ENCODE measurements around the gene PICK1.
"Not testable (repeated sequence)": the region's sequence is repeated elsewhere in the genome, so short reads cannot be mapped to it uniquely, and the experiment has no call there.

The PICK1 gene

DNA sequence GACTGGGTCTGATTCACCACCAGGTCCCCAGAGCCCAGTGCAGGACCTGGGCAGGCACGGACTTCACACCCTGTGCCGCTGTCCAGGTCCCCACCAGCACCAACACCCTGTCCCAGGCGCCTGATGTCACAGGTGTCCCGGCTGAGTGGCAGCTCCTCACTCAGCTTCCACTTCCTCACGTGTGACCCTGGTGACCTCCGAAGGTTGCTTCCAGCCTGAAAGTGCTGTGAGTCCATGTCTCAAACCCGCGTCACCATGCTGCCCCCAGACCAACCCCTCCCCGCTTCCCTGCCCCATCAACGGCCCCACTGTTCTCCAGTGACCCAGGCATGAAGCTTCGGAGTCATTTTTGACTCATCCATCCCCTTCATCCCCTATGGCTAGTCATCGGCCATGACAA is 25.7 kb upstream of the PICK1 start:
- DNase-seq = no peak

DNA sequence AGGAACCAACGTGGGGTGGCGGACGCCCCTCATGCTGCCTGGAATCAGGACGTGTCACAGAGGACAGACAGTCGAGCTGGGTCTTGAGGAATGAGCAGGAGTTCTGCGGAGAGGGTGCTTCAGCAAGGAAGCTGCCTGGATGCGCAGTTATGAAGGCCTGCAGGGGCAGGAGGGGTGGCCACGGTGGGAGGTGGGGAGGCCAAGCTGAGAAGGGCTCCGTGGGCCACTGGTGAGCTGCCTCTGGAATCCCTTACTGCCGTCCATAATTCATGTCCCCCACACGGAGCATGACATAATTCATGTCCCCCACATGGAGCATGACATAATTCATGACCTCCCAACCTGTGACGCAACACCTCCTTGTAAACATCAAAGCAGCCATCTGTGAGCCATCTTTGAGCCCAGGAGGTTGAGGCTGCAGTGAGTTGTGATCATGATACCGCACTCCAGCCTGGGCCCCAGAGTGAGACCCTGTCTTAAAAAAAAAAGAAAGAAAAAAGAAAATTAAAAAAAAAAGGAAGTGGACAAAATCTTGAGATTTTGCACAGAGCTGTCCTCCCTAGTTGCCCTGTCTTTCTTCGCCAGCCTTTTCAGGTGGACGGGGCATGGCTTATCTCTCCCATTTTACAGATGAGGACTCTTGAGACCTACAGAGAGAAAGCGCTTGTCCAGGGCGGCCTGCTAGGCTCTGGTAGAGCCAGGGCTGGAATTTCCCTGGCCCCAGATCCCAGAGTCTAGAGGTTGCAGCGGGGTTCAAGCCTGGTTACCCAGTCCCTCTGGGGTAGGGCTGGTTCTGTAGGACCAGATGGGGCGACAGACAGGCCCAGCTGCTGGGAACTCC is 24.3 kb upstream of the PICK1 start:
- DNase-seq = peak; percentile 63

DNA sequence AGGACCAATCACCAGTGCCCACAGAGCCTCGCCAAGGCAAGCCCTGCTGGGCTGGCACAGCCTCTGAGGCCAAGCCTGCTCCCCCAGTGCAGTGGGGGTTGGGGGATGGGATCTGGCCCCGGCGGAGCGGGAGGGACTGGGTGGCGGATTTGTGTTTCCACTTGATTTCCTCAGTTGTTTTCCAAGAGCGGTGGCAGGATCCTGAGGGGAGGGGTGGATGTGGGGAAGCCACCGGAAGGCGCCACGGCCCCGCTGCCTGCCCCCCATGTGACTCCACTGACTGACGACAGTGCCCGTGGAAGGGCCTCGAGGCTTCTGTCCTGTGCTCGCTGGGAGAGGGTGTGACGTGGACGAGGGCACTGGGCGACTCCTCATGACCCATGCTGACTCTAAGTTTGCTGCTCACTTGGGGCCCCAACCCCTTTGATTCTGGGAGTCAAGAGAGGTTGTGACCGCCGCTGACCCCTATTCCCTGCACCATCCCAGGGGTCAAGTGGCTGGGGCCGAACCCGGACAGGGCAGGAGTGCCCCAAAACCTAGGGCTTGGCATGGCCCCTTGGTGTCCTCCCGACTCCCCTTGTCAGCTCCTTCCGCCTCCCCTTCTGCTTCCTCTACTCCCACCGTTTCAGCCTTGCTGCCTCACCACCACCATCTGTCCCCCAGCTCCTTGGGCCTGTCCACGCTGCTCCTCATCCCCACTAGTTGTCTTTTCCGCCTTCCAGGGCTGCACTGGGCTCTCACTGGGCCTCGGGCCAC is 23.5 kb upstream of the PICK1 start:
- no peak for DNase-seq

DNA sequence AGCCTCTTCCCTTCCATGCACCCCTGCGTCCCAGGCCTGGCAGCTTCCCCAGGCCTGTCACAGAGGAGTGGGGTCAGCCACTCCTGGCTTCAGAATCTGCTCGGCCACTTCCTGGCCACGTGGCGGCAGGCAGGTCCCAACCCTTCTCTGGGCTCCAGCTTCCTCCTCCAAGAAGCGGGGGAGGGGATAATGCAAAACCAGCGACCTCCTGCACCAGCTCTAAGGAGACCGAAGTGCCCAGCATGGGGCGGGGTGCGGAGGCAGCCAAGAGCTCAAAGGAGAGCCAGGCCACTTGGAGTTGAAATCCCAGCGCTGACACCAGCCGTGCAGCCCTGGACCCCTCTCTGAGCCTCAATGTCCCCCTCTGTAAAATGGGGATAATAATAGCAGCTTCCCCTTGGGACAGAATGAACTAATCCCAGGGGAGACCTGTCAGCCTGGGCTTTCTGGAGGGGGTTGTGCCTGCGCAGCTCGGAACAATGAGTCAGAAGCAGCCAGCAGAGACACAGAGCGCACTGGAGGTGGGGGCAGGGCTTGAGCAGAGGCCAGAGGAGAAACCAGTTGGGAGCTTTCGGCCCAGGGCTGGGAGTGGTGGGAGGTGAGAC is 22.8 kb upstream of the PICK1 start:
- DNase-seq = peak; percentile 55

DNA sequence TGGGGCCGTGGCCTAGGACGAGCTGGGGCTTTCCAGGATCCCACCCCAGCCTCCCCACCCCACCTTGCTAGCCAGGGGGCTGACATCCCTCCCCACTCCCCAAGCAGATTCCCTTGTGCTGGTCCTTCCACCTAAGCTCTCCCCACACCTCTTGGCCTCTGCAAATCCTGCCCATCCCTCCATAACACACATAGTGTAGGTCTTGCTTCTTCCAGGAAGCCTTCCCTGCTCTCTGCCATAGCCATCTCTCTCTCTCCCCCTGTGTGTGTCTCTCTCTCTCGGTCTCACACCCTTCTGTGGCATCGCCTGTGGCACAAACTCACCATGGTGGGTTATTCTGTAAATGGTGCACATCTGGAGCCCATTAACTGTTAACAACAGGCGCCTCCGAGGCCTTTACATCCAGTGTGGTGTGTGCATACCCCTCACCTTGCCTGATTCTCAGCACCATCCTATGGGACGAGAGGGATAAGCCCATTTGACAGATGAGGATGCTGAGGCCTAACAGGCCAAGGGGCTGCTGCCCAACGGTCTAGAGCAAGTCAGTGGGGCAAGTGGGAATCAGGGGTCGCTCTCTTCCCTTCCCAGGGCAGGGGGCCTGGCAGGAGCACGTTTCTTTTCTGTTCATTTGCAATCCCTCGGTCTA is 22.2 kb upstream of the PICK1 start:
- DNase-seq = no peak

DNA sequence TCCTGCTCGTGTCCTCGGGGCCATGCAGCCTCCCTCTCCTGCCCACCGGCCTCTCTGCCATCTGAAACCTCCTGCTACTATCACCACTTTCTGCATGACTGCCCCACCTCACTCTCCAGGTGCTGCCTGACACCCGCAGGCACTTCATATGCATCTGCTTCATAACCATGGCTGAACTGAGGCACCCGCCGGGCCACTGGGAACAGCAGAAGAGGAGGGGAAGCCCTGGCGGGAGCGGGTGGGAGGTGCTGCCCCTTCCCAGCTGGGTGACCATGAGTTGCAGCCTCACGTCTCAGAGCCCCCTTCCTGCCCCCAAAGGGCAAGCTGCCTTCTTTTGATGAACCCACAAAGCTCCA is 21.7 kb upstream of the PICK1 start:
- no peak for DNase-seq

DNA sequence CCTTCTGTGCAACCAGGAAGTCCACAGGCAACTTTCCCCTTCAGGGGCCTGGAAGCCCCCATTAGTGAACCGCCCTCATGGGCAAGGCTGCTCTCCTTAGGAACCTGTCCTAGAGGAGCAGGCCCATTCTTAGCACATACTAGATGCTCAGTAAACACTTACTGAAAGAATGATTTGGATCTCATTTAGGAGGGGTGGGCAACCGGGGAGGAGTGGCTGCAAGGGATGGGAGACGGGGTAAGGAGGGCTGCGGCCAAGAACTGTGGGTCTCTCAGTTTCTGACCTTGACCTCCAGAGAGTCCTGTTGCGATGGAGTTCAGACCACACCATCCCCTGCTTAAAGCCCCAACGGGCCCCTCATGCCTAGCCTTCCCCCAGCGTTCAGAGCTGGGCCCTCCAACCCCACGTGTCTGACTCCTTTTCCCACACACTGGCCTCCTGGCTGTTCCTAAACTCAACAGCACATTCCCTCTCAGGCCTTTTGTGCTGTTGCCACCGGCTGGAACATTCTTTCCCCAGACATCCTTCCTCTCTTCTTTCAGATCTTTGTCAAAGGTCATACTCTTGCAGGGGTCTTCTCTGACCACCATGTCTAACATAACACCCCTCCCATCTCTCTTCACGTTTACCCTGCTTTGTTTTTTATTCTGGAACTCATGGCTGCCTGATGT is 20.7 kb upstream of the PICK1 start:
- no peak for DNase-seq

DNA sequence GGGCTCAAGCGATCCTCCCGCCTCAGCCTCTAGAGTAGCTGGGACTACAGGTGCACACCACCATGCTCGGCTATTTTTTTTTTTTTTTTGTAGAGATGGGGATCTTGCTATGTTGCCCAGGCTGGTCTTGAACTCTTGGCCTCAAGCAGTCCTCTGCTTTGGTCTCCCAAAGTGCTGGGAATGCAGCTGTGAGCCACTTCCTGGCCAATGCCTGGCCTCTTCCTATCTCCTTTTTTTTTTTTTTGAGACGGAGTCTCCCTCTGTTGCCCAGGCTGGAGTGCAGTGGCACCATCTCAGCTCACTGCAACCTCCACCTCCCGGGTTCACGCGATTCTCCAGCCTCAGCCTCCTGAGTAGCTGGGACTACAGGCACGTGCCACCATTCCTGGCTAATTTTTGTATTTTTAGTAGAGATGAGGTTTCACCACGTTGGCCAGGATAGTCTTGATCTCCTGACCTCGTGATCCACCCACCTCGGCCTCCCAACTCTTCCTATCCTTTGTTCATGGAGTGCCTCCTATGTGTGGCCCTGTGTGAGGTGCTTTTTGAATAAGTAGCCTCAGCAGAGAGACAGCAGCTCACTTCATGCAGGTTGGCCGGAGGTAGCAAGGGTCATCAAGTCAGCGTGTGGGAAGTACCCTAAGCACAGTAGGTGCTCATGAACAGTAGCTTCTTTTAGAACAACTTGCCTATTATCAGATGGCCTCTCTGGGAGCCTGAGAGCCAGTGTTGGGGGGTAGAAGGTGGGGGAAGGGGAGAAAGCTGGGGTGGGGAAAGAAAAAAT is 19.6 kb upstream of the PICK1 start:
- DNase-seq = not testable (repeated sequence)

DNA sequence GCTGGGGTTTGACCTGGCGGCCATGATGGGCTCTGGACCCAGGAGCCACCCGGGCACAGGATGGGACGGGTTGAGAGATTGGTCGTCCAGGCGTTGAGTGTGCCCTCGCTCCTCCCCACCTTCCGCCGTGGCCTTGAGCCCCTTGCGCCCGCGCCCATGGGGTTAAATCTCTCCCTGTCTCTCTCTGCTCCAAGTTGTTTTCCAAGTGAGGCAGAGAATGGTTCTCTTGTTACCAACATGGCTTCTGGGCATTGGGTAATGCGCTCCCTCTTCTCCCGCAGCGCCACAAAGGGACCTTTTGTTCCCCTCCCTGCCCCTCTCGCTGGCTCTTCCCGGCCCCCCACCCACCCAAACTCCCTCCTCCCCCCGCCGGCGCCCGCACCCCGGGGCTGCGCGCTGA is 18.8 kb upstream of the PICK1 start:
- no peak for DNase-seq

DNA sequence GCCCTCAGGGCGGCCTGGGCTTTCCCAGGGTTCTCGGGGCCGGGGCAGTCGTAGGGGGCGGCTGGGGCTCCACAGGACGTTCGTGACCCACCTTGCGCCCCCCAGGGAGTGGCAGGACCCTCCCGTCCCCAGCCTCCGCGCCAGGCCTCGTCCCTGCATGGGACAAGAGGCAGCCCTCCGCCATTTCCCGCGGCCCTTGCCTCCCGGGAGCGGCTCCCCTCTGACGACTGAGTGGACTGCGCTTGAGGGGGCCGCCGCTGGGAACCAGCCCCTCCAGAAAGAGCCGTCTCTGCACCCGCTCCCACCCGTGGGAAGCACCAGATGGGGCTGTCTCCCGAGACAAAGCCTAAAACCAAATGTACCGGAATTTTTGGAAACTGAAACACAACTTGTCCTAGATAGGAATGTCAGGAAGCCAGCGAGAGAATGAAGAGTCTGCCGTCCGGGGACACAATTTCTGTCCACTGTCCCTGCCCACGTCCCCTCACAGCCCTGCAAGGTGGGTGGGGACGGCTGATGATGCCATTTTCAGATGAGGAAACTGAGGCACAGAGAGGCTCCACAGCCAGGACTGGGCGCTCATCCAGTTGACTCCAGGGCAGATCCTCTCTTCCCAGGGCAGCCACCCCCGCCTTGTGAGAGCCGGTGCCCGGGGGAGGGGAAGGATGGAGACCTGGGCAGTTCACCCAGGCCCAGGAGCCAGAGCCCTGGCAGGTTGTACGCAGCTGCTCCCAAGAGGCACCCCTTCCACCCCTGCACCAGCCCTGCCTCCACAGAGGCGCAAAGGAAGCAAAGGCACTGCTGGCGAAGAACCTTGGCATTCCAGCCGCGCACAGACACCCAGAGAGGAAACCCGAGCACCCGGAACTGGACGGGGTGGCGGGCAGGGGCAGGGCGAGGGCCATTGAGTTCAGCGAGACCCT is 18.1 kb upstream of the PICK1 start:
- DNase-seq = no peak

DNA sequence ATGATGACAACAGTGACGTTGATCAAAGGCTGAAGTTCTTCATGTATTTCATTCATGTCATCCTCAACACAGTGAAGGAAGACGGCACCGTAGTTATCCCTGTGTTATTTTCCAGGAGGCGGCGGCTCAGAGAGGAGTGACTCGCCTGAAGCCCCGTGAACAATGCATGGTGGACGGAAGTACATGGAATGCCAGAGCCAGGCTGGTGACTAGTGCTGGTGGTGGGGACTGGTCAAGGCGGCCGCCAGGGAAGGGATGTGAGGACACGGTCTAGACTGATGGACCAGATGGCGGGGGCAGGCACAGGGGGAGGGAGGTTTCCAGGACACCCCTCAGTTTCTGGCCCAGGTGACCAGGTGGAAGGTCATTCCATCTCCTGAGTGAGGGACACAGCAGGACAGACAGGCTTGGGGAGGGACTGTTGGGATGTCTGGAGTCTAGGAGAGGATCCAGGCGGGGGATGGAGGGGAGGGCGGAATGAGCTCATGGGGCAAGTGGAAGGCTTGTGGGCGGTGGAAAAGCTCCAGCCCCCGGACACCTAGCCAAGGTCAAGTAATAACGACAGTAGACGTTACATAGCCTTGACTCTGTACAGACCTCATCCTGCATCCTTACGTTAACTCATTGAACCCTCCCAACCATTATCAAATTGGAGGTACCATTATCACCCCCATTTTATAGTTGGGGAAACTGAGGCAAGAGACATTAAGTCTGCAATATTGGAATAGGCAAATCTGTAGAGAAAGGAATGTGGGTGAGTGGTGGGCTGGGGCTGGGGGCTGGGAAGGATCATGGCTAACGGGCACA is 16.0 kb upstream of the PICK1 start:
- DNase-seq = no peak

DNA sequence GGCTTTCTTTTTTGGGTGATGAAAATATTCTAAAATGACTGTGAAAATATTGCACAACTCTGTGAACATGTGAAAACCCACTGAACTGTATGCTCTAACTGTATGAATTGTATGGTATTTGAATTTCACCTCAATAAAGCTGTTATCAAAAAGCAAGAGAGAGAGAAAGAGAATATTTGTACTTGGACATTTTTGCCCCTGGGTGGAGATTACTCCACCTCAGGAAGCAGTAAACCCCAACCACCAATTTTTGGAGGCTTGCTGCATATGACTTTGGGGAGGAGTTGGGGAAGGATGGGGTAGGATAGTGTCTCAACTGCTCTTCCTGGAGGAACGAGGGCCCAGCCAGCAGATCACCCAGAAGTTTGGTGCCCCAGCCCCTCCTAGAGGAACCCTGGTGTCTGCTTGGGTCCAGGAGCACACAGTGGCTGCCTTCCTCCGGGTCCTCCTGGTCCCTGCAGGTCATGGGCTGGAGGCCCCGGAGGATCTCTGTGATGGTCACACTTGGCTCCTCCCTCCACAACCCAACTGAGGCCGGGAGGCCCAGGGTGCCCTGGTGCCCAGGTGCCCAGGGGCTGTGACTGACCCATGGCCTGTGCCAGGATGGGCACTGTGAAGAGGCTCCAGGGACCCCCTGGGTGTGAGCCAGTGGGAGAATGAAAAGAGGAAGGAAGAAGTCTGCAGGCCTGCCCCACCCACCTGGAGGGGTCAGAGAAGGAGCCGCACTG is 15.3 kb upstream of the PICK1 start:
- DNase-seq = no peak

DNA sequence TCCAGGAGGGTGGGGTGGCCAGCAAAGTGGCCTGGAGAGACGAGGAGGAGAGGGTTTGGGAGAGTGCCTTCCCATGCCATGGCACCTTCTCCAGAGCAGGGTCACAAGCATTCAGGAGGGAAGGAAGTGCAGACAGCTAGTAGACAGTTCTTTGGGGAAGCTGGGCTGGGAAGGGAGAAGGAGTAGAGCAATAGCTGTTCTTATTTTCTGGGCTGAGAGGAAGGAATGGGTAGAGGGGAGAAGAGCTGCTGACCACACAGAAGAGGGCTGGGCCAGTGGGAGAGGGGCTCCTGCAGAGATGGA is 14.8 kb upstream of the PICK1 start:
- peak; percentile 25 for DNase-seq

DNA sequence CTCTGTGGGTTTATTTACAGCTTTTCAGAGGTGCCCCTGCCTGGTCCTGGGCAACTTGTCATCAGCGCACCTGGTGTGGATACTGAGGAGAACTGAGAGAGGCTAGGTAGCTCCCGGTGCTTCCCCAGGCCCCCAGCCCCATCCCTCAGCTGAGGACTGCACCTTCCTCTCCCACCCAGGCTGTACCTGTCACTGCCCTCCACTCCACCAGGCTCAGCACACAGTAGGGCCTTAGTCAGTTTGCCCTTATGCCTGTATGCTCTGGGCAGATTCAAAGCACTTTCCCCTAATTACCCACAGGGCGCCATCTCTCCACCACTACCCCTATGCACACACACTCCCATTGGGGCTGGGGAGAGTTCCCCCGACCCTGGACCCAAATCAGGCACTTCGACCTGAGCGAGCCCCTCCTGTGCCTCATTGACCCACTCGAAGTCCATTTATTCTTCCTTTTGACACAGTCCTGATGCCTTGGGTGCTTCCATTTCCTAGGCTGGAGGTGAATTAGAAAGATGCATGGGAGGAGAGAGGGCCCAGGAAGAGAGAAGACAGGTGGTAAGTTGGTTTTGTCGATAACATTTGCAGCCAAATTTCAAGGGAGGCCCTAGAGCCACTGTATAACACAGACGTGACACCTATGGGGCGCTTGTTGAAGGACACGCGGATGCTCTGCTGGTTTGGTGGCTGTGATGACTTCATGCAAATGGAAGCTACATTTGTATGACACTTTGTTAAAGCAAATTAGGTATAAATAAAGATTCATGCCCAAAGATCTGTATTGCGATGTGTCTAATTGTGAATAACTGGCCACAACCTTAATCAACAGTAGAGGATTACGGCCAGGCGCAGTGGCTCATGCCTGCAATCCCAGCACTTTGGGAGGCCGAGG is 13.8 kb upstream of the PICK1 start:
- no peak for DNase-seq

DNA sequence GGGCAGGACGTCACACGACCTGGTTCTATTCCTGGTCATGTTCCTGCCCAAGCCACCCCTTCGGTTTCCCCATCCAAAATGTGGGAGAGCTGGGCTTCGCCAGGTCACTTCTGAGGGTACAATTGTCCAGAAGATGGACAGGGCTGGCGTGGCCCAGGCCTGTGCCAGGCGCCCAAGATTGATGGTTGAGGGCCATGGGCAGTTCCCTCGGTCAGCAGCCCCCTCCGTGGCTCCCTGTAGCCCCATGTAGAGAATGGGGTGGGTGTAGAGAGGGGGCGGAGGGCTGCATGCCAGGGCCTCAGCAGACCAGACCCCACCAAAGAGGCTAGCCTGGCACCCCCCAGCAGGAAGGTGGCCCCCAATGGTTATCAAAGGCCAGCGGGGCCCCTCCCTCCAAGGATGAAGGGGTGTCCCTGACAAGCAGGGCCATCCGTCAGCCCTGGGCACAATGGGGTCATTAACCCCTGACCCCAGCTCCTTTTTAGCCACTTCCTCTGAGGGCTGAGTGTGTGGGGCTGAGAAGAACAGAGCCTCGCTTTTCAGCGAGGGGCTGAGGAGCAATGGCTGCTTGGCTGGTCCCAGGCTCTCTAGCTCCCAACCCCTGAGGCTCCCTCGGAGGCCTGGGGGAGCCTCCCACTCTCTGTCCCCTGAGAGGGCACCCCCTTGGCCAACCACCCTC is 11.0 kb upstream of the PICK1 start:
- no peak for DNase-seq

DNA sequence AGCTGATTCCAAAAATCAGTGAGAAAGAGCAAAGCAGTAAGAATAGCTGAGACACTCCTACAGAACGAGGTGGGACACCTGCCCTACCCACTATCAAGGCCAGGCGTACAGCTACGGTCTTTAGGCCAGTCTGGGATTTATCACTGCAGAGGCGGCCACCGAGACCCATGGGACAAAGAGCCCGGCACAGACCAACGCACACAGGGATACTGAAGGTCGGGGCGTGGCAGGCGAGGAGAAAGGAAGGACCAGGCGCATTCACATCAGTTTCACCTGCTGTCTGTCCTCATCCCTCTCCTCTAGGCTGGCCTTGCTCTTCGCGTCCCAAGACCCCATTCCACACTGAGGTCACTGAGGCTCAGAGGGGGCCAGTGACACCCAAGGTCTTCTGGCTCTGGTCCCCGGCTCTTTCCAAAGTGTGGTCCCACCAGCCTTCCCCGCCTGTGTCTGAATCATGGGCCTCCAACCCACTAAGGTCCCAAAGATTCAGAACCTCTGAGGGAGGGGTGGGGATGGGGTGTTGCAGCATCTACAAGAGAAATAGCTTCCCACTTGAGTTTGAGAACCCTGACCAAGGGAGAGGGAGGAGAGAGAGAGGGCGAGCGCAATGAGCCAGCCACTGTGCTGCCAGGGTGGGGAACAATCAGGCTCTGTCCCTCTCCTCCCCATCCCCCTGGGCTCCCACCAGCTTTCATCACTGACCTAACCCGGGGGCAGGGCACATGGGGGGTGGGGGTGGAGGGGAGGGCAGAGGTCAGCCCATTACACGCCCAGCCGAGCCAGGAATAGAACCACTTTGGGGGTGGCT is 7.2 kb upstream of the PICK1 start:
- DNase-seq = no peak

DNA sequence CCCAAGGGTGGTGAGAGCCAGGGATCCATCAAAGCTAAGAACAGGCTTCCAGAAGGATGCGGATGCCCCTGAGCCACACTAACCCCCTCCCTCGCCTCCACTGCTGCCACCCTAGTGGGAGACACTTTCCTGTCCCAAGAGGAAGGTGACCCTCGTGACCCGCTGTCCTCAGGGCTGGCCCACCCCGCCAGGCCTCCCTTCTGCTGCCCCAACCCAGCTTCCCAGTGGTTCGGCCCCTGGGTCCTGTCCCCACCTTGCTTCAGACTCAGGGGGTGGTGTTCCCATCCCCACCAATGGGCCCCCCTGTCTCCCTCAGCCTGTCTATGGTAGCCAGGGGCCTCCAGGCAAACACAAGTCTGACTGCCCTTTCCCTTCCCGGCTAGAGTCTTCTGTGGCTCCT is 6.5 kb upstream of the PICK1 start:
- DNase-seq = no peak

Measured in suppressor macrophage treated with lipopolysaccharide for 4 hours (primary cell).